IPS DF 6.9 (cell line): ENCODE data around the gene SLC45A3.

Experiments
- DNase-seq: peaks from one replicate; pipeline ENCODE4 v3.0.0-alpha.2; 2013; ENCODE audit warnings: low read depth, low spot score
- H3K27ac ChIP-seq: one replicate; pipeline ENCODE4 v1.5.1; 2013; ENCODE audit warnings: low read length, control low read depth
- H3K27me3 ChIP-seq: 2 replicates; pipeline ENCODE4 v1.6.1; 2013; ENCODE audit warnings: mild to moderate bottlenecking, low read length; ENCODE audit not compliant: control insufficient read depth, insufficient read depth
- H3K36me3 ChIP-seq: 2 replicates; pipeline ENCODE4 v1.6.1; 2013; ENCODE audit warnings: low read length; ENCODE audit not compliant: control insufficient read depth, insufficient read depth
- H3K4me1 ChIP-seq: 2 replicates; pipeline ENCODE4 v1.6.1; 2013; ENCODE audit warnings: low read length; ENCODE audit not compliant: control insufficient read depth, insufficient read depth
- H3K4me3 ChIP-seq: 2 replicates; pipeline ENCODE4 v1.5.1; 2013; ENCODE audit warnings: mild to moderate bottlenecking, low read length
- H3K9me3 ChIP-seq: 2 replicates; pipeline ENCODE4 v1.6.1; 2013; ENCODE audit warnings: low read length, inconsistent platforms; ENCODE audit not compliant: control insufficient read depth, insufficient read depth
- WGBS: extraction: QIAGEN DNeasy Blood & Tissue Kit; methylation state at CpG from one replicate; pipeline ENCODE4 v1.1.7; 2013; ENCODE audit warnings: mixed read lengths, missing lambda C conversion rate; ENCODE audit not compliant: insufficient read length, insufficient coverage; 5-methylcytosine and 5-hydroxymethylcytosine counted together

Gene SLC45A3

DNA sequence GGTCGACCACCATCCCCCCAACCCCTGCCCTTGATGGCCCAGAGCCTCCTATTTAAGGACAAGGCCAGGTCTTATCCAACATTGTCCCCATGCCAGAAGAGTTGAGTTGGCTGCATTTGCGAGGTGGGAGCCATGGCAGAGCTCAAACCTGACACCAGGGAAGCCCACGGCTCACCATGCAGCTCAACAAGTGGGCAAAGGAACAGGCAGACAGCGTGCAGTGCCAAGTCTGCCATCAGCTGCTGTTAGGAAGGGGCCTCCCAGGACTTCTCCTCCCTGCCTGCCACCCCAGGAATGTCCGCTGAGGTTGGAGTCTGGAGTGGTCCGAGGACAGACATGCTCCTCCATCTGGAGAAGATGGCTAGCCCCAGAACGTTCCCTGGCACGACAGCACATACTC is 19.9 kb downstream of the SLC45A3 start:
- no peak for DNase-seq
- WGBS: no CpG with 5 or more reads among the region's 8 CpGs
- Histone ChIP-seq H3K27ac (no peak overlapping the region), H3K9me3 (no peaks in the 10 kb centered on the region), H3K27me3 (no peaks in the 10 kb centered on the region), H3K36me3 (peaks cover 3% of the 10 kb centered on the region), H3K4me3 (no peak overlapping the region), H3K4me1 (peaks cover 5% of the 10 kb centered on the region; the same call in 1 of the 2 replicates)

DNA sequence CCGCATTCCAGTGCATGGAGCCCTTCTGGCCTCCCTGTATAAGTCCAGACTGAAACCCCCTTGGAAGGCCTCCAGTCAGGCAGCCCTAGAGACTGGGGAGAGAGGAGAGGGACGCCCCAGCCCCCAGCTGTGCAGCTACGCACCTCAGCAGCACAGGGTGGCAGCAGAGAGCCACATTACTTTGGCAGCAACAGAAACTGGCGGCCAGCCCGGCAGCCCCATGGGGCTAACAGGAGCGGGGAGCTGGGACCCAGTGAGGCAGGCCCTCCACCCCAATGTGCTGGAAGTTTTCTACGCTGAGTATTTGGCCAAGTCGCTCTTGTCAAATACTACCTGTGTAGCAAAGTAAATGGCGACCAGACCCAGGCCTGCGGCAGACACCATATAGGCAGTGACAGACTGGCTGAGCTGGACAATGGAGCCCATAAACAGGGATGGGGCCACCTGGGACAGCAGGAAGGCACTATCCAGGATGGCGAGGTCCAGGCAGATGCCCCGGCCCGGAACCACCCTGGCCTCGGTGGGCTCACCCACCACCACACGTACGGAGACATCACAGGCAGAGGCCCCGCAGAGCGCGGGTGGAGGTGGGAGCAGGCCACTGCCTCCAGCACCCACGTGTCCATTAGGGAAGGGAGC is 21.2 kb downstream of the SLC45A3 start:
- no CpG with 5 or more reads among the region's 20 CpGs for WGBS
- Histone ChIP-seq H3K36me3 (peaks cover 3% of the 10 kb centered on the region), H3K27me3 (no peaks in the 10 kb centered on the region), H3K27ac (no peak overlapping the region), H3K9me3 (no peaks in the 10 kb centered on the region), H3K4me3 (no peak overlapping the region), H3K4me1 (peaks cover 5% of the 10 kb centered on the region; the same call in 1 of the 2 replicates)
- no peak for DNase-seq

DNA sequence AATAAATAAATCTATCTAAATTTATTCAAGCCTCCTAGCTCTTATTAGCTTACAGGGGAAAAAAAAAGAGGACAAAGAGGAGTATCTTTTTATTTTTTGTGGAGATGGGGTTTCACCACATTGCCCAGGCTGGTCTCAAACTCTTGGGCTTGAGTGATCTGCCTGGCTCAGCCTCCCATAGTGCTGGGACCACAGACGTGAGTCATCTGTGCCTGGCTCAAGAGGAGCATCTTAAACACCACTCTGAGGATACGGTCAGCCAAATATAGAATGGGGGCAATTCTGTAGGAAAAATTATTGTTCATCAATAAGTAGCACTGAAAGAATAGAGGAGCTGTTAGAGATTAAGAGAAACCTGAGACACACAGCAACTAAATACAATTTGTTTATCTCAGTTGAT is 24.1 kb downstream of the SLC45A3 start:
- no peak for DNase-seq
- no peaks in the 10 kb centered on the region for H3K9me3 ChIP-seq
- no peaks in the 10 kb centered on the region for H3K4me1 ChIP-seq
- H3K27me3 ChIP-seq: no peaks in the 10 kb centered on the region
- no peaks in the 10 kb centered on the region for H3K36me3 ChIP-seq
- H3K27ac ChIP-seq: no peak overlapping the region
- WGBS: no CpG with 5 or more reads among the region's 2 CpGs
- no peak overlapping the region for H3K4me3 ChIP-seq

DNA sequence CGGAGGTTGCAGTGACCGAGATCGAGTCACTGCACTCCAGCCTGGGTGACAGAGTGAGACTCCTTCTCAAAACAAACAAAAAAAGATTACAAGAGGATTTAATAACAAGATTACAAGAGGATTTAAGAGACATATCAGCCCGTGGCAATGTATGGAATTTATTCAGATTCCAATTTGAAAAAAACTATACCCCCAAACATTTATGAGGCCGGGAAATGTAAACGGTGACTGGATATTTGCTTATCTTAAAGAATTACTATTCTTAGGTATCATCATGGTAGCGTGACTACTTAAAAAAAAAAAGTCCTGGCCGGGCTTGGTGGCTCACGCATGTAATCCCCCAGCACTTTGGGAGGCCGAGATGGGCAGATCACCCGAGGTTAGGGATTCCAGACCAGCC is 27.3 kb downstream of the SLC45A3 start:
- no peaks in the 10 kb centered on the region for H3K27me3 ChIP-seq
- H3K27ac ChIP-seq: no peak overlapping the region
- H3K9me3 ChIP-seq: no peaks in the 10 kb centered on the region
- no peak overlapping the region for H3K4me3 ChIP-seq
- no CpG with 5 or more reads among the region's 11 CpGs for WGBS
- no peaks in the 10 kb centered on the region; the same call in 1 of the 2 replicates for H3K36me3 ChIP-seq
- peaks cover 6% of the 10 kb centered on the region; the same call in 1 of the 2 replicates for H3K4me1 ChIP-seq
- DNase-seq: no peak

DNA sequence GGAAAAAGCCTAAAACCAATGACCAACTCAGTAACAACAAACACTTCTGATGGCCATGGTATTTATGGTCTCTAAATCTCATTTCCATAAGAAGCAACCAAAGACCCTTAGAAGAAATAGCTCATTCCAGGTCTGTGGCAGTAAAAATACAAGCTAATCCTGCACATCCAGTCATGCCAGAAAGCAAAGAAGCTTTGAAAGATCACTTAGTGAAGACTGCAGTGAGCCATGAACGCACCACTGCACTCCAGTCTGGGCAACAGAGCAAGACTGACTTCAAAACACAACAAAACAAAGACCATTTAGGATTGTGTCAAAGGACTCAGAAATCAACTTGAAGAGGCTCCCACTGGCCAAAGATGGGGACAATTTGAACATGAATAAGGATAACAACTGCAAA is 30.1 kb downstream of the SLC45A3 start:
- no peaks in the 10 kb centered on the region for H3K9me3 ChIP-seq
- H3K36me3 ChIP-seq: no peaks in the 10 kb centered on the region; the same call in 1 of the 2 replicates
- no peak for DNase-seq
- no CpG with 5 or more reads among the region's 1 CpG for WGBS
- H3K4me1 ChIP-seq: peaks cover 6% of the 10 kb centered on the region; the same call in 1 of the 2 replicates
- H3K4me3 ChIP-seq: no peak overlapping the region
- H3K27ac ChIP-seq: no peak overlapping the region
- no peaks in the 10 kb centered on the region for H3K27me3 ChIP-seq

DNA sequence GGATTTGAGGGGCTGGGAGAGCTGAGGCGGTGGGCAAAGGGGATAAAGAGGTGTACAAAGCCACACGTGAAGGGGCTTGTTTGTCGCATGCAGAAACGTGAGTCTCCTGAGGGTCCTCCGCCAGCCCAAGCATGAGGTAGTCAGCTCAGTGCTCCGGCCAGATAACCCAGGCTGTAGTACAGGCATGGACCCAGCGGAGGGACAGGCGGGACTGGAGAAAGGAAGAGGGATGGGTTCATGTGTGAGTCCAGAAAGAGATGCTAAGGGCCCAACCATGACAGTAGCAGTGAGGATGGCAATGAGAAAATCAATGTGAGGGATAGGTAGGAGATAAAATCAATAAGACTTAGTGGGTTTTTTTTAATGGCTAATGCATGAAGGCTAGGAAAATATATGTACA is 34.8 kb downstream of the SLC45A3 start:
- Histone ChIP-seq H3K36me3 (no peaks in the 10 kb centered on the region; the same call in 1 of the 2 replicates), H3K27me3 (no peaks in the 10 kb centered on the region), H3K4me1 (peaks cover 6% of the 10 kb centered on the region; the same call in 1 of the 2 replicates), H3K4me3 (no peak overlapping the region), H3K9me3 (no peaks in the 10 kb centered on the region), H3K27ac (no peak overlapping the region)
- no peak for DNase-seq
- no CpG with 5 or more reads among the region's 8 CpGs for WGBS

DNA sequence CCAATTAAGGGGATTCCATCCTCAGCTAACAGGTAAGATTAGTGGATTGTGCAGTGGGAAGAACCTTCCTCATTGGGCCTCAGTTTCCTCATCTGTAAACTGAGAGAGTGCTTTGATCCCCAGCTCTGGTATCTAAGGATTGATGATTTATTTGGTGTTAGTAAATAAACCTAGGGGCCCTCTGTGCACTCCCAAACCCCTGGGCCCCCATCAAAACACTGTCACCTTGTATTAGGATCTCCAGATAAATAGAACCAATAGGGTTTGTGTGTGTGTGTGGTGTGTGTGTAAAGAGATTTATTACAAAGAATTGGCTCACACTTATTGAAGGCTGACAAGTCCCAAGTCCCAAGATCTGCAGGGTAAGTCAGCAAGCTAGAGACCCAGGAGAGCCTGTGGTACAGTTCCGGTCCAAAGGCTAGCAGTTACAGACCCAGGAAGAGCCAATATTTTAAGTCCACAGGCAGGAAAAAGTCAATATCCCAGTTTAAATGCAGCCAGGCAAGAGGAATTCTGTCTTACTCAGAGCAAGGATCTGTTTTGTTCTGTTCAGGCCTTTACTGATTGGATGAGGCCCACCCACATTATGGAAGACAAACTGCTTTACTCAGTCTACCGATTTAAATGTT is 37.5 kb downstream of the SLC45A3 start:
- no CpG with 5 or more reads among the region's 2 CpGs for WGBS
- no peak for DNase-seq
- no peaks in the 10 kb centered on the region for H3K27me3 ChIP-seq
- H3K27ac ChIP-seq: no peak overlapping the region
- H3K36me3 ChIP-seq: no peaks in the 10 kb centered on the region
- no peaks in the 10 kb centered on the region for H3K9me3 ChIP-seq
- no peak overlapping the region for H3K4me3 ChIP-seq
- H3K4me1 ChIP-seq: no peaks in the 10 kb centered on the region

DNA sequence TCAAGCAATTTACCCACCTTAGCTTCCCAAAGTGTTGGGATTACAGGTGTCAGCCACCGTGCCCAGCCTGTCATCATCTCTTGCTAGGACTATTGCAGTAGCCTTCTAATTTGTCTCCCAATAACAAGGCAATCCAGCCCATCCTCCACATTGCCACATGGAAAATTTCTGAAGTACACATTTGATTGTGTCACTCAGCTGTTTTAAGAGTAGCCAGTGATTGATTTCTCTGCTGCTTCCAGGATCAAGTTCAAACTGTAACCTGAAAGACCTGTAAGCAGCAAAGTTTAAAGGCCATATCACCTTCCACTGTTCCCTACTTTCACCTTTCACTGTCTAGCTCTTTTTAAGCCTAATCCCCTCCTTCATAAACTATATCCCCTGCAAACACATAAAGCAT is 40.7 kb downstream of the SLC45A3 start:
- H3K4me3 ChIP-seq: no peak overlapping the region
- no peaks in the 10 kb centered on the region for H3K36me3 ChIP-seq
- no peaks in the 10 kb centered on the region for H3K9me3 ChIP-seq
- no peaks in the 10 kb centered on the region for H3K4me1 ChIP-seq
- H3K27me3 ChIP-seq: no peaks in the 10 kb centered on the region
- no peak for DNase-seq
- WGBS: no CpG with 5 or more reads among the region's 1 CpG
- H3K27ac ChIP-seq: no peak overlapping the region

DNA sequence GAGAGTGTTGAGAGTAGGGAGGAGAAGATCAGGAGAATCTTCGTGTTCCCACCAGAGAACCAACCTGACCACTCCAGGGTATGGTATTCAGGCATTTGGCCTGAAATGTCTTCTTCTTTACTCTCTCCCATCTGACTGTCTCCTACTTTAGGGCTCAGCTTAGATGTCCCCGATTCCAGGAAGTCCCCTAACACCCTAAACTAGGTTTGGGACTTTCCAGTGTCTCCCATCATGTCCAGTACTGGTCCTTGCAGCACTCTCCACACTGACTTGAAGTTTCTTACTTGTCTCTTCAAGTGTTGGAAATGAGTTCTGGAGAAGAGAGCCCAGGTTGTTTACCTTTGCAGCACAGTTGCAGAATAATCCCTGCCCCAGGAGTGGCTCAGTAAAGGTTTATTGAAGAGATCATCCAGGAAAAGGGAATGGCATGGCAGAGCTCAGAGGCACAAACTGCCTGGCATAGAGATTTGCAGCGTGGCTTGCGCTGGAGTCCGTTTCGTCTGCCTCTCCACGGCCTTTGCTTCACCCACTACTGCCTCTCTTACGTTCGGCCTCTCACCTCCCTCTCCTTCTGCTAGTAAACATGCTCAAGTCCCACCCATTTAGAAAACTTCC is 42.3 kb downstream of the SLC45A3 start:
- H3K27me3 ChIP-seq: no peaks in the 10 kb centered on the region
- H3K36me3 ChIP-seq: no peaks in the 10 kb centered on the region
- DNase-seq: no peak
- H3K4me3 ChIP-seq: no peak overlapping the region
- WGBS: no CpG with 5 or more reads among the region's 9 CpGs
- H3K9me3 ChIP-seq: no peaks in the 10 kb centered on the region
- no peaks in the 10 kb centered on the region for H3K4me1 ChIP-seq
- H3K27ac ChIP-seq: no peak overlapping the region

DNA sequence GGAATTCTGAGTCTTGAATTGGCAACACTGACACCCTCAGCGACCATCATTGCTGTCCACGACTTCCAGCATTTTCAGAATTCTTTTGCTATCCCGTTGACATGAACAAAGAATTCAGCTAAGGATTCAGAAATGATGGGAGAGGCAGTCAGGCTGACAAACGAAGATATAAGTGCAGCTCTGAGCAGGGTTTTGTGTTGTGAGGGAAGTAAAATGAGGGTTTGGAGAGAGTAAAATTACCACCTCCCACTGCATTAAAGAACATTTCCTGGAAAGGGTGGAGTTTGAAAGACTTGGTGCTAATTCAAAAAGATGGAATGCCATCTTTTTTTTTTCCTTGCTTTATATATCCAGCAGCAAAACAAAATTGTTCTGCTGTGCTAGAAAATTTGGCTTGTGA is 43.6 kb downstream of the SLC45A3 start:
- Histone ChIP-seq H3K27me3 (no peaks in the 10 kb centered on the region), H3K4me1 (no peaks in the 10 kb centered on the region), H3K36me3 (no peaks in the 10 kb centered on the region), H3K9me3 (no peaks in the 10 kb centered on the region), H3K4me3 (no peak overlapping the region), H3K27ac (no peak overlapping the region)
- no CpG with 5 or more reads among the region's 4 CpGs for WGBS
- DNase-seq: no peak
